Caco-2 (cell line): Measurements from ENCODE around the gene LRRN1. TPM values are rescaled to one million over a fixed set of nuclear protein-coding genes. Genes with fewer than 3 reads are reported as not detected.
"Not testable (repeated sequence)": the region's sequence is repeated elsewhere in the genome, so short reads cannot be mapped to it uniquely, and the experiment has no call there.

Experiments
- BruUV-seq: library from RNA; stranded (reverse); fragments of 400-500 nt; replicated peaks from 2 replicates; lab custom pipeline; 2021; lab: Mats Ljungman, UMichigan
- CTCF ChIA-PET: fragments of 300-600 bp; sonication (Branson Sonifier 250); formaldehyde crosslinking; loops from one replicate; lab custom pipeline; 2022; ENCODE audit warnings: antibody characterized with exemption; lab: Charles Lee
- POLR2A ChIA-PET: fragments of 300-600 bp; sonication (Branson Sonifier 250); formaldehyde crosslinking; loops from one replicate; lab custom pipeline; 2022; ENCODE audit warnings: antibody characterized with exemption; lab: Charles Lee
- DNase-seq, 2 experiments: peaks; one replicate each; pipeline versions ENCODE4 v3.0.0 to v3.0.0-alpha.2; 2020 to 2022
- H3K27me3 ChIP-seq: replicated peaks from 2 replicates; pipeline ENCODE4 v1.6.0; 2011; ENCODE audit warnings: low read length; ENCODE audit not compliant: control insufficient read depth, insufficient read depth
- H3K36me3 ChIP-seq: 2 replicates; pipeline ENCODE4 v1.5.1; 2011; ENCODE audit warnings: low read length; ENCODE audit not compliant: control insufficient read depth, insufficient read depth
- H3K4me1 ChIP-seq: fragments of 250-450 bp; sonication (Bioruptor Pico); 2 replicates; pipeline ENCODE4 v1.5.1; 2020; ENCODE audit warnings: mild to moderate bottlenecking
- H3K4me3 ChIP-seq: 2 replicates; pipeline ENCODE4 v1.5.1; 2011; ENCODE audit warnings: low read depth, mild to moderate bottlenecking, control low read depth, low read length
- H3K9me3 ChIP-seq: fragments of 250-450 bp; sonication (Bioruptor Pico); 2 replicates; pipeline ENCODE4 v1.5.1; 2020; ENCODE audit warnings: mild to moderate bottlenecking, moderate library complexity
- H3K27ac Mint-ChIP-seq: one replicate; pipeline ENCODE4 v1.8.0; 2022; ENCODE audit warnings: mixed read lengths; ENCODE audit not compliant: unreplicated experiment
- H3K27me3 Mint-ChIP-seq: one replicate; pipeline ENCODE4 v1.8.0; 2022; ENCODE audit warnings: mixed read lengths; ENCODE audit not compliant: insufficient read depth, unreplicated experiment
- H3K36me3 Mint-ChIP-seq: one replicate; pipeline ENCODE4 v1.8.0; 2022; ENCODE audit warnings: mild to moderate bottlenecking, mixed read lengths; ENCODE audit not compliant: insufficient read depth, unreplicated experiment
- H3K4me1 Mint-ChIP-seq: one replicate; pipeline ENCODE4 v1.8.0; 2022; ENCODE audit warnings: low read depth, mixed read lengths; ENCODE audit not compliant: unreplicated experiment
- H3K4me3 Mint-ChIP-seq: one replicate; pipeline ENCODE4 v1.8.0; 2022; ENCODE audit warnings: mild to moderate bottlenecking, moderate library complexity, mixed read lengths; ENCODE audit not compliant: unreplicated experiment
- H3K9me3 Mint-ChIP-seq: one replicate; pipeline ENCODE4 v1.8.0; 2022; ENCODE audit warnings: mixed read lengths; ENCODE audit not compliant: unreplicated experiment
- intact Hi-C: fragments of 100-400 bp; cut with micrococcal nuclease; formaldehyde crosslinking; loops from one replicate; pipeline ENCODE4 v1.10.0; 2022; ENCODE audit not compliant: unreplicated experiment
- total RNA-seq: library from RNA; stranded (reverse); gene quantifications from 2 replicates; pipeline ENCODE4 v1.2.3, GENCODE V29; 2022
- TF ChIP-seq, protein P1 (sequence below), 2 experiments: fragments of 200-600 bp in 1 of 2; IDR thresholded peaks; 1 replicate in 1 of 2; 2 replicates in 1 of 2; pipeline versions ENCODE4 v1.5.1 to v1.8.0; 2011 to 2022; ENCODE audit warnings: antibody characterized with exemption in 1 of 2, control low read depth in 1 of 2, inconsistent platforms in 1 of 2, low read depth in 1 of 2, low read length in 1 of 2, mild to moderate bottlenecking in 1 of 2, moderate library complexity in 1 of 2; ENCODE audit not compliant: insufficient read depth in 1 of 2, severe bottlenecking in 1 of 2, unreplicated experiment in 1 of 2

Gene LRRN1
- total RNA-seq, 1 experiment from 2014 or later = 0.84 TPM

- H3K36me3 Mint-ChIP-seq = no peaks in the 10 kb centered on the region
- no peaks in the 10 kb centered on the region for H3K27me3 ChIP-seq
- no peaks in the 10 kb centered on the region for H3K4me1 Mint-ChIP-seq
Measured at GRCh38 chr3:3827111-3827510, 27.9 kb downstream of the LRRN1 start.

GRCh38 chr3:3828417-3828816 is 29.2 kb downstream of the LRRN1 start:
- H3K36me3 Mint-ChIP-seq, BruUV-seq, H3K27me3 ChIP-seq, H3K4me1 ChIP-seq, H3K9me3 ChIP-seq, H3K4me3 ChIP-seq, H3K27ac Mint-ChIP-seq, H3K4me3 Mint-ChIP-seq, POLR2A ChIA-PET, intact Hi-C loops, CTCF ChIA-PET, H3K9me3 Mint-ChIP-seq, DNase-seq, H3K4me1 Mint-ChIP-seq, H3K36me3 ChIP-seq, H3K27me3 Mint-ChIP-seq: not testable (repeated sequence)

More at GRCh38 chr3:3827111-3827510, 27.9 kb downstream of the LRRN1 start:
- H3K27ac Mint-ChIP-seq = no peak overlapping the region
- TF ChIP-seq, protein P1, sequence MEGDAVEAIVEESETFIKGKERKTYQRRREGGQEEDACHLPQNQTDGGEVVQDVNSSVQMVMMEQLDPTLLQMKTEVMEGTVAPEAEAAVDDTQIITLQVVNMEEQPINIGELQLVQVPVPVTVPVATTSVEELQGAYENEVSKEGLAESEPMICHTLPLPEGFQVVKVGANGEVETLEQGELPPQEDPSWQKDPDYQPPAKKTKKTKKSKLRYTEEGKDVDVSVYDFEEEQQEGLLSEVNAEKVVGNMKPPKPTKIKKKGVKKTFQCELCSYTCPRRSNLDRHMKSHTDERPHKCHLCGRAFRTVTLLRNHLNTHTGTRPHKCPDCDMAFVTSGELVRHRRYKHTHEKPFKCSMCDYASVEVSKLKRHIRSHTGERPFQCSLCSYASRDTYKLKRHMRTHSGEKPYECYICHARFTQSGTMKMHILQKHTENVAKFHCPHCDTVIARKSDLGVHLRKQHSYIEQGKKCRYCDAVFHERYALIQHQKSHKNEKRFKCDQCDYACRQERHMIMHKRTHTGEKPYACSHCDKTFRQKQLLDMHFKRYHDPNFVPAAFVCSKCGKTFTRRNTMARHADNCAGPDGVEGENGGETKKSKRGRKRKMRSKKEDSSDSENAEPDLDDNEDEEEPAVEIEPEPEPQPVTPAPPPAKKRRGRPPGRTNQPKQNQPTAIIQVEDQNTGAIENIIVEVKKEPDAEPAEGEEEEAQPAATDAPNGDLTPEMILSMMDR (IDR thresholded peaks at IDR 0.05; ENCODE audit: insufficient read depth in 1 of 2, low read depth in 1 of 2, low read length in 1 of 2, severe bottlenecking in 1 of 2, unreplicated experiment in 1 of 2) = no peak
- H3K27me3 Mint-ChIP-seq = no peaks in the 10 kb centered on the region
- POLR2A ChIA-PET = no interaction called here
- no peaks in the 10 kb centered on the region for H3K4me1 ChIP-seq
- intact Hi-C loops = no loop called here
- CTCF ChIA-PET = no interaction called here
- H3K9me3 Mint-ChIP-seq = no peaks in the 10 kb centered on the region
- no peak for DNase-seq
- H3K4me3 Mint-ChIP-seq = no peak overlapping the region
- no peak overlapping the region for H3K4me3 ChIP-seq
- no peaks in the 10 kb centered on the region for H3K9me3 ChIP-seq
- BruUV-seq = no TSS peak
- H3K36me3 ChIP-seq = no peaks in the 10 kb centered on the region

DNA sequence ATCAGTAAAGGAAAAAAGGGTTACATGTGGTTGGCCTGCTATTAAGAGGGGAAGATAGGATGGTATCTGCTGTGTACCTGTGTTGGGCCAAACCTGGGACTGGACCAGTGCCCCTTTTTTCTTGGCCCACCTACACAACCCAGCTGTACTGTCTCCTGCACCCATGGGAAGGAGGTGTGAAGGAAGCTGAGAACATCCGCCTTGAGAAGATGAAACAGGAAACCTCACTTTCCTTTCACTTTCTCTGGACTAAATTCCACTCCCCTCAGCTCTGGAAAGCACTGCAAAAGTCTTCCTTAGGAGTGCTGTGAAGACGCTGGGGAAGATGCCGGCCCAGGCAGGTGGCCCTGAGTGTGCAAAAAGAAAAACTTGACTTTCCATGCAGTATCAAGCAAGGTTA is 37.6 kb downstream of the LRRN1 start:
- no peaks in the 10 kb centered on the region for H3K36me3 Mint-ChIP-seq
- TF ChIP-seq, protein P1 (IDR thresholded peaks at IDR 0.05; ENCODE audit: insufficient read depth in 1 of 2, low read depth in 1 of 2, low read length in 1 of 2, severe bottlenecking in 1 of 2, unreplicated experiment in 1 of 2) = no peak
- H3K27ac Mint-ChIP-seq = no peak overlapping the region
- no peaks in the 10 kb centered on the region for H3K4me1 Mint-ChIP-seq
- H3K27me3 Mint-ChIP-seq = no peaks in the 10 kb centered on the region
- Histone ChIP-seq H3K36me3 (no peaks in the 10 kb centered on the region), H3K27me3 (no peaks in the 10 kb centered on the region), H3K4me1 (no peaks in the 10 kb centered on the region), H3K9me3 (peaks cover 9% of the 10 kb centered on the region), H3K4me3 (no peak overlapping the region)
- no TSS peak for BruUV-seq
- CTCF ChIA-PET = no interaction called here
- intact Hi-C loops = no loop called here
- DNase-seq = no peak
- POLR2A ChIA-PET = no interaction called here
- peaks cover 29% of the 10 kb centered on the region for H3K9me3 Mint-ChIP-seq
- H3K4me3 Mint-ChIP-seq = no peak overlapping the region

DNA sequence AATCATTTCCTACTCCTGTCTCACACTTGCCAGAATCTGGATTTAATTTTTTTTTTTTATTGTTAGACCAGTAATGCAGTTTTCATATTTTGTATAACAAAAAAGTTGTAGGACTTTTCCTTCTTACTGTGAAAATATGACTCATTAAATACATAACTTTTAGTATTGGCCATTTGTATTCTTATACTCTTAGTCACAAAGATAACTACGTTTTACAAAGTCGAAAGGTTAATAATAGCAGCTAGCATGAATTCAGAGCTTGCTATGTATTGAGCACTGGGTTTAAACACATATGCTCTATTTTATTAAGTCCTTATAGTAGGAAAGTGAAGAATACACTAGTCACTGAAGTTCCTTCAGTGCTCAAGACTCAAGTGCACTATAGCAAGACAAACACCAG is 43.1 kb downstream of the LRRN1 start:
- H3K27me3 Mint-ChIP-seq = no peaks in the 10 kb centered on the region
- ChIA-PET POLR2A (no interaction called here), CTCF (no interaction called here)
- H3K4me1 Mint-ChIP-seq = no peaks in the 10 kb centered on the region
- Histone ChIP-seq H3K9me3 (peaks cover 9% of the 10 kb centered on the region), H3K4me3 (no peak overlapping the region), H3K27me3 (no peaks in the 10 kb centered on the region), H3K36me3 (no peaks in the 10 kb centered on the region), H3K4me1 (no peaks in the 10 kb centered on the region)
- intact Hi-C loops = no loop called here
- H3K4me3 Mint-ChIP-seq = no peak overlapping the region
- H3K9me3 Mint-ChIP-seq = peaks cover 10% of the 10 kb centered on the region
- TF ChIP-seq, protein P1 (IDR thresholded peaks at IDR 0.05; ENCODE audit: insufficient read depth in 1 of 2, low read depth in 1 of 2, low read length in 1 of 2, severe bottlenecking in 1 of 2, unreplicated experiment in 1 of 2) = no peak
- BruUV-seq = no TSS peak
- DNase-seq = no peak
- H3K27ac Mint-ChIP-seq = no peak overlapping the region
- H3K36me3 Mint-ChIP-seq = no peaks in the 10 kb centered on the region
